NCI-H146 treated with DMSO at 0.1 percent for 48 hours (cell line): Measurements from ENCODE around the gene BMP5.

Experiments
- DNase-seq: peaks from one replicate; lab custom pipeline; 2025; ENCODE audit not compliant: unreplicated experiment; lab: John Stamatoyannopoulos, UW

Gene BMP5

DNA sequence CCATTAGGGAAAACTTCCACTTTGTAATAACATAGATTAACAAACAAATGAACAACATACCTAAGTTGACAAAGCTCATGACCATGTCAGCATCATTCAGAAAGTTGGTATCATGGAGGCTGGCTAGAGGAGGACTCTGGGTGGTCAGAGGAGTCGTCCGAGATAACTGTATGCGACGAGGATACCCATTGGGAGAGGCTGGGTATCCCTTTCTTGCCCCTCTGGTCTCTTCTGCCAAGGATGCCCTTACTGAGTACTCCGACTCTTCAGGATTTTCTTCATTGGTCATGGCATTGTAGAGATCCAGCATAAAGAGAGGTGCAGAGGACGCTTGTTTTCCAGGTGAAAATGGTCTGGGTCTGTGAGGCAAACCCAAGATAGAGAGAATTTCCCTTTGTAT lies 1.1 kb downstream of the BMP5 start:
- DNase-seq: no peak

DNA sequence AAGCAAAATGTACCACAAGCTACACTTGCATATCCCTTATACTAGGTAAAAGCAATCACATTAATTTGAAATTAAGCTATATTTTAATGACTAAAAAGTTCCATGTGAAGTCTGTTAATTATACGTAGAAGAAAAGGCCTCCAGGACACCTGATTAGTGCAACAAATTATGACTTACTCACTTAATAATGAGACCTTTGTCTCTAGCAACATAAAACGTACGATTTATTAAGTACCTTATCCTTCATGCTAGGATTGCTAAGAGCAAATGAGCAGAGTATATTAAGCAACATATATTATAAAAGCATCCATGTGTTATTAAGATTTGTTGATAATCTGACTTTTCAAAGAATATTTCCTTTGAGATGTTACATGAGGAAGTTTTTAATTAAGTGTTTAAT lies 2.5 kb downstream of the BMP5 start:
- no peak for DNase-seq

DNA sequence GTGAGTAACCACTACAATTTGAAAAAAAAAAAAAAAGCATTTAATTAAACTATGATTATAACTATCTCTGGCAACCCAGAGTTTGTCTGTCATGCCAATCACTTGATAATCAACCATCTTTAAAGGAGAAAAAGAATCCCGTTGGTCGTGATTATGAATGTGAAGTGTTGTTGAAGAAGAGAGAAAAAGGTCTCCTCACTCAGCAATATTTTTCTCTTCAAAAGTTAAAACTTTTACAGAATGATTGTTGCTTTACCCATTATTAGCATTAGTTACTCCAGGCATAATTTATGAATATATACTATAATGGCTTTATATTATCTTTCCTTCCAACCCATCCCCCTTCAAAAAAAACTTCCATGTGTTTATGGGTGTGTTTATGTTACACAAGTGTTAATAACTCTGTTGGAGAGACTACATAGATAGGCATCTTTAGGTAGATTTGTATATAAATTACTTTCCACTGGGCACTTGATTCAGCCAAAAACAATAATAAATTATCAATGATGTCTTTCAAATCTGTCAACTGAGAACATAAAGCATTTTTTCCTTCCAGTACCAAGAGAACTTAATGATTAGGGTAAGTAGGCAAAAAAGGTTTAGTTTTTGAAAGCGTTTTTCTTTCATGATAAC lies 5.1 kb downstream of the BMP5 start:
- DNase-seq: no peak

DNA sequence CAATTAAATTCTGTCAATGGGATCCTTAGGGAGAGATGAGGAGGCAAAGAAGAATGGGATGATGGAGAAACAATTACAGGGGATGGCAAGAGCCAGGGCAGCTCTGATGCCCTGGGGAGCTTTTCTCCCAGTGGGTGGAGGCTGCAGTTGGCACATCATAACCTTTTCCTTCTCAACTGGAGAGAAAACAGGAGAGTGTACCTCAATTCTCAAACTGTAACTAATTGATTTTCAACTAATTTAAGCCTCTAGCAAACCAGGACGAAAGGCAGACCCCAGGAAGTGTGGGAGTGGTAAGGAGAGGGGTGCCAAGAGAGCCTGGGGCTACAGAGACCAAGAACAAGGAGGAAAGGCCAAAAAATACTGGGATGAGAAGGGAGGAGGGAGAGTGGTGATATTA lies 5.7 kb downstream of the BMP5 start:
- DNase-seq: no peak

DNA sequence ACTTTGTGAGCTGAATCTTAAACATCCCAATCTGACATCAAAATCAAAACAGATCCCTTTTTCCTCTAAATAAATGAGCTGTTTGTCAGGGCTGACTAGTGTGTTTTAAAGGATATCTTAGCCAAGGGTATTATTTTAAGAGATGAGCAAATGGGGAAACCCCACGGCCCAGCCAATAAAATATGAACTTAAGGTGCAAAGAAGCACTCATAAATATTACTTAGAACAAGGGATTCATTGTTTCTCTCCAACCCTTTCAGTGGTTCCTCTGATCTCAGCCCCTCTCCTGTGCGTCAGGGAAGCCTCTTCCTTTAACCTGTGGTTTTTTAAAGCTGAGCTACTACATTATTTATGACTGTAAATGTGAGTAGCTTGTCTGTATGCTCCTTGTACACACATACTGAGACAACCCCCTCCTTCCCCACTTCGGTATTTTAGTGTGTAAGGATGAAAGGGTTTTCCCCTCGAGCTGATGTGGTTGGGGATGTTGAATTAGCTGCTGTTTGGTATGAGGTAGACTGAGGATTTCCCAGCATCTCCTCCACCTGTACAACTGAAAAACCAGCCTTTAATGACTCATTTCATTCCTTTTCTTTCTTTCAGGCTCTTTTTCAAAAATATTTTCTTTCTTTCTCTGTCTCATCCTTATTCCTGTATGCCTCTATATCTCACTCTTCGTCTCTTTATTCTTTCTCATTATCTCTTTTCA lies 6.5 kb downstream of the BMP5 start:
- no peak for DNase-seq

DNA sequence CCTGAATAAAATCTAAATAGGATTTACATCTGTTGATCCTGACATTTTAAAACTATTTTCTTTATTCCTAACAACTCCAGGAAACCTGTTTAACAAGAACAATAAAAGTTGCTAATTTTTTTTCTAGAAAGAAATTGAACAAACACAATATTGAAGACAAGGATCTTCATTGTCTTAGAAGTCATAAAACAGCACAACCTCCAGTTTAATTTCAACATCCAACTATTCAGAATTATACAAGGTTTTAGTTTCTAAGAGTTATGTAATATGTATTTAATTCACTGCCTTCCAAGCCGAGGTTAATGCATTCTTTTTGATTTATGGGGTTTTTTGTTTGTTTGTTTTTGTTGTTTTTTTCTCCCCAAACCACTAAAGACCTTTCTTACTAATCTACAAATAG lies 7.2 kb downstream of the BMP5 start:
- DNase-seq: no peak

DNA sequence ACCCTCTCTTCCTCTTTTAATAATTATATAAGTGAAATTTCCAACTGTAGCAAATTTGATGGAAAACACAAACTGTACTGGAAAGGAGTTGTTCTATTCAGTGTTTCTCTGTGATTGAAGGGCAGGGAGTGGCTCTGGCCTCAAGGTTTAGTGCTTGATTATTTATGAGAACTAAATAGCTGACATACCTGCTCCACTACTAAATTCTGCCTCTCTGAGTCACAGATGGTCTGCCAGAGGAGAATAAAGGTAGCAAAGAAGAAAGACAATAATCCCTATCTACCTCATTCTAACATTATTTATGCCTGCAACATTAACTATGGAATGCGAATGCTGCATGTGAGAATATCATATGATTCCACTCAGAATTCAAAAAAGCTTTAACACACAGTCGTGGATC lies 9.3 kb downstream of the BMP5 start:
- no peak for DNase-seq

DNA sequence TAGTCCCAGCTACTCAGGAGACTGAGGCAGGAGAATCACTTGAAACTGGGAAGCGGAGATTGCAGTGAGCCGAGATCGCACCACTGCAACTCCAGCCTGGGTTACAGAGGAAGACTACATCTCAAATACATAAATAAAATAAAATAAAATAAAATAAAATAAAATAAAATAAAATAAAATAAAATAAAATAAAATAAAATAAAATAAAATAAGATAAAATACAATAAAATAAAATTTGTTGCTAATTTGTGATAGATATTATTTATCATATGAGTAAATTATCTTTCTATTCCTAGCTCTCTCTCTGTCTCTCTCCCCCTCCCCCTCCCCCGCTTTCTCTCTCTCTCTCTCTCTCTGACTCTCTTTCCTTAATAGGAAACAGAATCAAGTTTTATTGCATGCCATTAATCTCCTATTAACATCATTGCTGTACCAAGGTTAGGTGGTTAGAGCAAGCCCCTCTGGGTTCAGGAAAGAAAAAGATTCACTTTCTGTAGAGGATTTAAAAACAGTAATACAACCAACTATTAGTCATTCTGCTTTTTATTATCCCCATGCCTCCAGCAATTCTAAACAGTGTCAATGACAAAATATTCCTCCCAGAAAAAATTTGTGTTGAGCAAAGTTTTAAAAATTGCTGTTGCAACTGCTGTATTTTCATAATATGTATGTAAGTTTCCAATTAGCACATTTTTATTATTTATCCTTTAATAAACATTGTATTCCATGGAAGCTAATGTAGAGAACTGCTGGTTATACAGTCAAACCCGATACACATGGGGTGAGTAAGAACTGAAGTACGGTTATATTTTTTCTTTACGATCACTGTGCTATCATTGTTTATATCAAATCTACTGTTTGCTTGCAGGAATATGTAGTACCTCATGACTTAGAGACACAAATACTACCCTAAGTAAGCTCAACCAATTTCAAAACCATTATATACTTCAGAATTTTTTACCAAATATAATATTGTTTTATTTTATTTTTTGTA lies 22.1 kb downstream of the BMP5 start:
- no peak for DNase-seq

DNA sequence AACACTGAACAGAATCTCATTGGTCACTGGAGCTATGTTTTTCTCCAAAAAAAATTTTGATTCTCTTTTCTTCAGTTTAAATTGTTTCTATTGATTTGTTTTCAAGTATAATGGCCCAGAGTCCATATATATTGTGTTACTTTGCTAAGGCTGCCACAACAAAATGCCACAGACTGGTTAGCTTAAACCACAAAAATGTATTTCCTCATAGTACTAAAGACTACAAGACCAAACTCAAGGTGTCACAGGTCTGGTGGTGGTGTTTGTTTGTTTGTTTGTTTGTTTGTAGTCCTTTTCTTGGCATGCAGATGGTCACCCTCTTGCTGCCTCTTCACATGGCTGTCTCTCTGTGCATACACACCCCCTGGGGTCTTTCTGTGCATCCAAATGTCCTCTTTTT lies 34.0 kb downstream of the BMP5 start:
- no peak for DNase-seq

DNA sequence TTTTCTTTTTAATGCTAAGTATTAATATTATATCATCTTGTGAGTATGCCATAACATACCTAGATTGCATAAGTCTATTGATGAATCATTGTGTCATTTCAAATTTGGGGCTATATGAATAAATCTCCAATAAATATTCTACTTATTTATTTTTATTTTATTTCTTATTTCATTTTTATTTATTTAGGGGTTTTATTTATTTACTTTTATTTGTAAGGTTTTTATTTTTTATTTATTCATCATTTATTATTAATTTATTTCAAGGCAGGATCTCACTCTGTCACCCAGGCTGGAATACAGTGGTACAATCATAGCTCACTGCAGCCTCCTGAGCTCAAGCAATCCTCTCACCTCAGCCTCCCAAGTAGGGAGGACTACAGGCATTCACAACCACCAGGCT lies 36.3 kb downstream of the BMP5 start:
- no peak for DNase-seq

DNA sequence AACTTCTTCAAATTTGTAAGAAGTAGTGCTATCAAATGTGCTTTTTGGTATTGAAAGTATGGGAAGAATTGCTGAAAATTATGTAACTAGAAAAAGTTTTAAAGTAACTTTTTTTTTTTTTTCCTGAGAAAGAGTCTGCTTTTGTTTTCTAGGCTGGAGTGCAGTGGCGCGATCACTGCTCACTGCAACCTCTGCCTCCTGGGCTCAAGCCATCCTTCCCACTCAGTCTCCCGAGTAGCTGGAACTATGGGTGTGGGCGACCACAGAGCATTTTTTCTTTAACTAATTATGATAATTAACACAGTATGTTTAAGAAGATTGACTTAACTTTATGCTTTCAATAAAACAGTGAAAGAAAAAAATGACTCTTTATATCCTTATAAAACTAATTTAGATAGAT lies 38.4 kb downstream of the BMP5 start:
- DNase-seq: no peak

DNA sequence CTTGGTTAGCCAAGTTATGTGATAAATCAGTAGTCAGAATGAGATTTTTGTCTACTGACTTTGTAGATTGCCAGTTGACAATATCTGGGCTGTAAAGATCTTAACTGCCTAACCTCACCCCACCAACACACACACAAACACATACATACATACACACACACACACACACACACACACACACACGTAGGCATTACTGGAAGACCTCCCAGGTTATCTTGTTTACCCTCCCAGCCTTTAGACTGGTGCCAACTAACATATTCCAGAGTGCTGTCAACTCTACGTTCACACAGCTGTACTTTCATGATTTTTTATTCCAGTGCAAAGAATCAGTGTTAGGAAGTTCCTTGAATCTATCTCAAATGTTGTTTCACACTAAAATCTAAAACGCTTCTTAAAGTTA lies 38.9 kb downstream of the BMP5 start:
- no peak for DNase-seq

DNA sequence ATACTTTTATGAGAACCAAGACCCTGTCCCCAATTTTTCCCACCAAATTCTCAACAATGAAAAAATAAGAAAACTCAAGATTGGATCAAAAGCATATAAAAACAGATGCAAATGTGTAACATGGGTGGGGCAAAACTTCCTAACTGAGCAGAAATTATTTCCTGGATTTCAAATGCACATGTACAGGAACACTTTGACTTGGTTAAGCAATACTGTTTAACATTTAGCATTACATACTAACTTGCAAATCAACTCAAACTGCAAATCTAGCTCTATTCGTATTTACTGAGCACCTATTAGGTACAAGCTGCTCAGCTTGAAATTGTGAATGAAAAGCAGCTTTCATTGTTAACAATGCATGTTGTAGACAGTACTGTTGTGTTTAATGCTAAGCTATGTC lies 40.2 kb downstream of the BMP5 start:
- no peak for DNase-seq

DNA sequence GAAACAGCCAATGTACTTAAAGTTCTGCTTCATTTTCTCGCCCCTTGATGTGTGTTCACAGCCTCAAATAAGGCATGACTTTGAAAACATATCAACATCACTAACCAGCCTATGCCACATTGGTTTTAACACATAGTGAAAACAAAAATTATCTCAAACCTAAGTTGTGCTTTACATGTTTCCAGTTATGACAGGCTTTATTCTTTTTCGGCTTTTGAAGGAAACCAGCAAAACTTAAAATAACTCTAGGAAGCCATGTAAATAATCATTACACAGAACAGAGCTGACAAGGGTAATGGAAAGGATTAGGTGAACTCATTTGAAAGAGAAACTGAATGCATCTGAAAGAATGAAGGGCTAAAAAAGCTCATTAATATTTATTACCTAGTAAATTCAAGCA lies 42.1 kb downstream of the BMP5 start:
- DNase-seq: no peak

DNA sequence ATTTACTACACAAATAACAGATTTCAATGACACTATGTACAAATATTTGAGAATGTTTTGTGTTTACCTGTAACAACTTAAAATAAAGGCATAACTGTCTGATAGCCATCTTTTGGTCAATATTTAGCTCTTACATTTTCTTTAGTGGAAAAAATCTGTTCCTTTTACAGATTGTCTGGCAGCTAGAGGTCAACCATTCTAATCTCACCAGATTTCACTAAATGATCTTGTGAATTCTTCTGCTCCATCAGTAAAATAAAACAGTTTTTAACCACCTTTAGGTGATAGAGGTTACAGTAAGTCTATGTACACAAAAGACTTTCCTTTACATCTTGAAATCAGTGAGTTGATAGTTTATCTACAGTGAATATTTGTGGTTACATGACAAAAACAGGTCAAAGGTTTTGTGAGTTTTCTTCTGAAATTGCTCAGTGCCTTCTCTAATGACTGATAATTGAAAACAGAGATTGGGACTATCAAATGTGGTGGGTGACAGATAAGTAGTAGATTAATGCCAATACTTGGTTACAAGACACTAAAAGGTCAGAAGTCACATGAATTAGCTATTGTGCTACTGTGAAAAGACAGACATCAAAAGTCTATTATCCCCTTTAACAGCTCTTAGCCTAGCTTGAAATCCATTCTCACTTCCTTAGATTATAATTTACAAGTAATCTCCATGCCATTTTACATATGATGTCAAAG lies 47.4 kb downstream of the BMP5 start:
- DNase-seq: no peak

DNA sequence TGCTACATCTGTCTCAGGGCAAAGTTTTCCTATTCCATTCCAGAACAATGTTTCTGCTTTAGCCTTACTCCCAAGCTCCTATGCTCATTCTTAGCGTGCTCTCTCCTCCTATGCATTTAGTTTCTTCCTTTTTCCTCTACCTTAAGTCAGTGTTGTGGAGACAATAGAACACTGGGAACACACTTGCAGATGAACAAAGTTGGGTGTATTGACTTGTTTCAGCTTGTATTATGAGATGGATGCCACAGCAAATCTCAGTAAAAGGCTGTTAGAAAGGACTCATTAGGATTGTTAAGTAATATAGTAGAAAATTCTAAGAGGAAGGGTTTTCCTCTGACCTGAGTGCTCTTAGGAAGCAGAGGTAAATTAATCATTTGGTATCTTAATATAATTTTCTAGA lies 48.4 kb downstream of the BMP5 start:
- no peak for DNase-seq

DNA sequence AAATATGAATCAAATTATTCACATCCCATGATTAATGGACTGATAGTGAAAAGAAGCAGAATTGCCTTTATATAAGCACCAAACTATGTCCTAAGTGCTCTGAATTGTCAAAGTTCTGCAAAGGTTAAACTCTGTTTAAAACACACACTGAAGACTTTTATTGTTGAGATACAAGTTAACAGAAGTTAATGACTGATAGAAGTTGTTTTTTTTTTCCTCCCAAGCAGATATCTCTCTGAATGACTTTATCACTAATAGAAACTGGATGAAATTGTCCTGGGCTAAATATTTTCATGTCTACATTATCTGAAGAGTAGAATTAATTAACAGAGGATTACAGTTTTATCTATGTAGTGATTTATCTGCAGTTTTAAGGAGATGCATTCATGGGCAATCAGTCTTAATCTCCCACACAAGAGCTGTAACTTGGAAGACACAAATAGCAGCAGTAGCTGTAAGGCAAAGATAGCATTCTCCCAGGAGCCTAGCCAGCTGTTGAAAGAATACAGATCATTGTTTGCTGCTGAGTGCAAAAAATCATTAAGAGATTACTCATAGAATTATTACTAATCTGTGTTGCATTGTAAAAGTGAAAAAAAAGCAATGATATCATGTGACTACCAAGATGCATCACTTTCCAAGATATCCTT lies 49.9 kb downstream of the BMP5 start:
- DNase-seq: no peak

DNA sequence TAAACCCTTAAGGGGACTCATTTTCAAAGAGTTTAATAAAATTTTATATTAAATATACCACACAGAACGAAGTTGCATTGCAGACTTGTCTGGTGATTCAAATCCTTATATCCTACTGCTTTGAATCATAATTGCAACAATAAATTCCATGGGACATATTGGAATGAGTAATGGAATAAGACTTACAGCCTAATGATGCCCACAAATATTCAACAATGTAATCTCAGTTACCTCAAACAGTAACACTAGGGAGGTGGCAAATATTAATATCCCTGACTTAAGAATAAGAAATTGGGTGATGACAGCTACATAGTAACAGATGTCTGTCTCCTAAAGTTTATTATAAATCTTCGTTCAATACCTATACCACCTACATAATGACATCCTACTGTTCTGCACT lies 52.6 kb downstream of the BMP5 start:
- DNase-seq: no peak

DNA sequence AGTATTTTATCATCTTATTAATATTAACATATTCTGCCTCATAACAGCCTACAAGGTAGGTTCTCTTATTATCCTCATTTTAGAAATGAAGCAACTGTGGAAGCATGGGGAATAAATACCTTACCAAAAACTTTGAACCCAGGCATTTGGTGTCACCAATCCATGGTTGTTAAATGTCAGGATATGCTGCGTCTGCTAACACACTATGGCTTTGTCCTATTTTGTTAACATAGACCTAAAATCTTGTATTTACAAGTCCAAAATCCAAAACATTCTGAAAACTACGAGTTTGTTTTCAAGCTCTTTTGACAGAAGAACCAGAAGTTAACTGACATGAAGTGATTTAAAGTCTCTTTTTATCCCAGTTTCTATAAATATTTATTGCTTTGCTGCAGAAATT lies 53.4 kb downstream of the BMP5 start:
- no peak for DNase-seq

DNA sequence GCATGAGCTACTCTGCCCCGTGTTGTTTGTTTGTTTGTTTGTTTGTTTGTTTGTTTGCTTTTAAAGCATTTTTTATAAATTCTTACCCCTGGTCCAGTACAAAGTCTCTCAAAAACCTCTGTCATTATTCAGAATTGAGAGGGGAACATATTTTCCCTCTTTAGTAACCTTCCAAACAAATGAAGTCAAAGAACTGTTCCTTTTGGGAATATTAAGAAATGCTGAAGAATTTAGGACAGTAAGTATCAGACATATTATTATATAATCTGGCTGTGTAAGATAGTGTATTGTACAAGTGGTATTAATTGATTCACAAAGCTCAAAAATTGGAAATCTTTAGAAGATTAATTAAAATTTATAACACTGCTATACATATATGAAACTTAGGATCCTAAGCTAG lies 54.7 kb downstream of the BMP5 start:
- DNase-seq: no peak

DNA sequence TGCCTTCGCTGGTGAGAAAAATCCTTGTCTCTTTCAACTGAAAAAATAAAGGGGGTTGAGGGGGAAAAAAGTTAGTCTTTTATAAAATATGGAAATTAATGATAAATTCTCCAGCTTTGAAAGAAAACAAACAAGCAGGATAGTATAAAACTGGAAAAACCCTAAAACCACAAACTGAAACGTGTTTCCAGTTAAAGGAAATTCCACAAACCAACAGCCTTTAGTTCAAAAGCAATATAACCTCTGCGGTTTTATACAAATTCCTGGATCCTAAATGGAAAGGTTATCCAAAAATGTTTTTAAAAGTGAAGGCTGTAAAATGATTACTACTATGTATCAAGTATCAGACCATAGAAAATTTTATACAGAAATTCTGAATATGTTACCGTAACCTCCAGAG lies 55.6 kb downstream of the BMP5 start:
- no peak for DNase-seq
